SK-N-MC (cell line): ENCODE data around the gene STAG1.
"Not testable (repeated sequence)": the region's sequence is repeated elsewhere in the genome, so short reads cannot be mapped to it uniquely, and the experiment has no call there.

Source experiments
- DNase-seq: peaks from one replicate; pipeline ENCODE4 v3.0.0-alpha.2; 2011; ENCODE audit warnings: low read depth, low spot score
- H3K27ac ChIP-seq: fragments of 200-600 bp; sonication (generic); 2 replicates; pipeline ENCODE4 v1.5.1; 2016; ENCODE audit warnings: mixed run types
- H3K36me3 ChIP-seq: fragments of 200-600 bp; sonication (generic); 2 replicates; pipeline ENCODE4 v1.6.1; 2017; ENCODE audit warnings: antibody characterized with exemption, low read length, mixed read lengths; ENCODE audit not compliant: insufficient read depth
- H3K4me3 ChIP-seq: fragments of 200-600 bp; sonication (generic); 2 replicates; pipeline ENCODE4 v1.5.1; 2016
- H3K9ac ChIP-seq: fragments of 200-600 bp; sonication (generic); 2 replicates; pipeline ENCODE4 v1.8.0; 2017; ENCODE audit warnings: mixed run types, mixed read lengths; ENCODE audit not compliant: insufficient read length
- H3K9me3 ChIP-seq: fragments of 200-600 bp; sonication (generic); 2 replicates; pipeline ENCODE4 v1.6.1; 2017; ENCODE audit warnings: low read depth, mild to moderate bottlenecking, antibody characterized with exemption, low read length, moderate library complexity, mixed read lengths
- EZH2 ChIP-seq: fragments of 200-600 bp; sonication (generic); IDR thresholded peaks from one replicate; pipeline ENCODE4 v1.6.1; 2017; ENCODE audit warnings: antibody characterized with exemption
- FOXP2 ChIP-seq: optimal IDR thresholded peaks from 2 replicates; pipeline ENCODE3; 2011; ENCODE audit warnings: mild to moderate bottlenecking, moderate library complexity; ENCODE audit not compliant: insufficient read depth; ENCODE audit errors: extremely low read length, control extremely low read depth
- POLR2AphosphoS5 ChIP-seq: IDR thresholded peaks from 2 replicates; pipeline ENCODE4 v1.6.1; 2012; ENCODE audit warnings: mild to moderate bottlenecking, low read depth, low read length, borderline replicate concordance

STAG1 gene

DNA sequence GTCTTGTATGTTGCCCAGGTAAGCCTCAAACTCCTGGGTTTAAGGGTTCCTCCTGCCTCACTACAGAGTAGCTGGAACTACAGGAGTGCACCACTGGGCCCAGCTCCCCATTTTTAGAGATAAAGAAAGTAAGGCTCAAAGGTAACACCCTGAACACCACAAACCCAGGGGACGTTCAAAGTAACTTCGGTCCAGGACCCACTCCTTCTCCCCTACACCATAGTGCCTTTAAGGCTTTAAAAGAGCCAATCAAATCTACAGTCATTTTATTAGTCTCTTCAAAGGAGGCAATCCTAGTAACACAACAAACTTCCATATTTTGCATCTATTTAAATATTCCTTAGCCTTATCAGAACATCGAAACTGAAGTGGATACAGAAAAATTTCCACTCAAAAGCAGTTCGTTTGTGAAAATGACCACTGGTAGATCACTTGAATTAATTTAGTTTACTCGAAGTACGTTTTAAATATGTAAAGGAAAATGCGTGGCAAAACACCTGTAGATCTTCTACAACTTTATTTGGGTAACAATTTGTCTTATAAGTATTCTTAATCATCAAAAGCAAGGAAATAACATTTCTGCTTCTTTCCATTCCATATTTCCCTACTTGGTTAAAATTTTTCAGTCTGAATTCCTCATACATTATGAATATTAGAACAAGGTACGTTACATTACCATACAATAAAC lies 1.8 kb downstream of the STAG1 start:
- Histone ChIP-seq H3K4me3 (peak overlapping the region; percentile 94), H3K27ac (peak overlapping the region; percentile 87), H3K9ac (peak overlapping the region; percentile 86), H3K36me3 (peaks cover under 1% of the 10 kb centered on the region; the same call in 1 of the 2 replicates), H3K9me3 (no peaks in the 10 kb centered on the region)
- TF ChIP-seq FOXP2 = no peak
- no peak for TF ChIP-seq POLR2AphosphoS5
- DNase-seq = no peak

DNA sequence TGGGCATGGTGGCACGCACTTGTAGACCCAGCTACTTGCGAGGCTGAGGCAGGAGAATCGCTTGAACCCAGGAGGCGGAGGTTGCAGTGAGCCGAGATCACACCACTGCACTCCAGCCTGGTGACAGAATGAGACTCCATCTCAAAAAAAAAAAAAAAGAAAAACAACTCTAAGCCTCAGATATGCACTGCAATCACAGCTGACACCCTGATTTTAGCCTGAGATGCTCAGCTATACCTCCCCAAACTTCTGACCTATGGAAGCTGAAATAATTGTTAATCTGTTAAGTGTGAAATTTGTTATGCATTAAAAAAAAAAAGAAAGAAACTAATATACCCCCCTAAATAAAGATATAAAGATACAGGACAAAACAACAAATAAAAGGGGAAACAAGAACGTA lies 2.6 kb downstream of the STAG1 start:
- DNase-seq, H3K36me3 ChIP-seq, H3K9me3 ChIP-seq: not testable (repeated sequence)
- Histone ChIP-seq H3K9ac (peak overlapping the region; percentile 86), H3K4me3 (peak overlapping the region; percentile 94), H3K27ac (peak overlapping the region; percentile 87)

DNA sequence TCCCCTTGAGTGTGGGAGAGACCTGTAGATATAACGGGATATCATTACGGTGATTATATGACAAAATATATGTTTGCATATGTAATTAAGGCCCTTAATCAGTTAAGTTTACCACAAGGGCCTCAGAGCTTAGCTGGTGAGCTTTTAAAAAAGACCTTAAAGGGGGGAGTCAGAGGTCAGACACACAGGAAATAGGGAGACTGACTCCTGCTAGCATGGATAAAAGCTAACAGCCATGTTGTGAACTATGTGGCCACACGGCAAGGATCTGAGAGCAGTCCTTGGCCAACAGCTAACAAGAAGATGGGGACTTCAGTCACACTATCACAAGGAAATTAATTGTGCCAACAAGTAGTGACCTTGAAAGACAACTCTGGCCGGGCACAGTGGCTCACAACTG lies 3.1 kb downstream of the STAG1 start:
- DNase-seq = no peak
- Histone ChIP-seq H3K9ac (no peak overlapping the region), H3K27ac (peak overlapping the region; percentile 3; the same call in 1 of the 2 replicates), H3K4me3 (0 out of 2 replicates have a peak overlapping the region, but pooled peaks have one; percentile 1), H3K9me3 (no peaks in the 10 kb centered on the region), H3K36me3 (peaks cover 13% of the 10 kb centered on the region)
- TF ChIP-seq FOXP2 = no peak
- TF ChIP-seq EZH2 = no peak
- no peak for TF ChIP-seq POLR2AphosphoS5

DNA sequence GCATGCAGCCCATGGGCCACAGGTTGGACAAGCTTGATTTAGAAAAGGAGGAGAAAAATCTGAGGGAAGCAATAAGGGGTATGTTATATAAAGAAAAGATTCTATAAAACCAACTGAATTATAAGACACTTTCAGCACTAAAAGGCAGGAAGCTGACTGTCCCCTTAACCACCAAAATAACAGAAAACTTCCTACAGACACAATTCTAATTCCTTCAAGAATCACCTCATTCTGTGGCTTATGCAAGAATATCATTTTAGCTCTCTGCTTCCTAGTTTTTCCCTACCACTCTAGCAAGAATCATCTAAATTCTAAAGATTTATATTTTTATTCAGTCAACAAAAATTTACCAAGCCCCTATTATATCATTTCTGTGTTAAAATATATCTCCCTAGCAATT lies 6.3 kb downstream of the STAG1 start:
- no peak for TF ChIP-seq POLR2AphosphoS5
- no peak for TF ChIP-seq EZH2
- TF ChIP-seq FOXP2 = no peak
- Histone ChIP-seq H3K36me3 (peaks cover 25% of the 10 kb centered on the region), H3K9ac (no peak overlapping the region), H3K4me3 (no peak overlapping the region), H3K9me3 (0 out of 2 replicates have a peak, but pooled peaks cover 7% of the 10 kb centered on the region), H3K27ac (no peak overlapping the region)
- DNase-seq = no peak

DNA sequence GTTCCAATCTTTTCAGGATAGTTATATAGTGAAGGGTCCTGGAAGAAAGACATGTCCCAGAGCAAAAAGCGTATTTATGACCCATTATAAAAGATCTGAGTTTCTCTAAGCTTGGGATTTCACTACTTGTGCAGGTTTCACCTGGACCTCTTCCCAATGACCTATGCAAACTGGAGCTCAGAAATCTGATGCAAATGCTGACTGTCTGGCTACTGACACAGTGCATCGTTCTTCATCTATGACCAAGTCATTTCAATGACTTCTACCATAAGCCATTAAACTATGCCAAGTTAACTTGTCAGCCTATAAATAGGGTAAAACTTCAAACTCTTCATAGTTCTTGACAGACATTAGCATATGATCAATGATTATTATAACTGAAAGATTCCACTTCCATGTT lies 11.1 kb downstream of the STAG1 start:
- Histone ChIP-seq H3K4me3 (no peak overlapping the region), H3K27ac (no peak overlapping the region), H3K9me3 (0 out of 2 replicates have a peak, but pooled peaks cover 7% of the 10 kb centered on the region), H3K36me3 (peaks cover 32% of the 10 kb centered on the region), H3K9ac (no peak overlapping the region)
- no peak for DNase-seq
- TF ChIP-seq EZH2 (no peak), POLR2AphosphoS5 (no peak), FOXP2 (no peak)

DNA sequence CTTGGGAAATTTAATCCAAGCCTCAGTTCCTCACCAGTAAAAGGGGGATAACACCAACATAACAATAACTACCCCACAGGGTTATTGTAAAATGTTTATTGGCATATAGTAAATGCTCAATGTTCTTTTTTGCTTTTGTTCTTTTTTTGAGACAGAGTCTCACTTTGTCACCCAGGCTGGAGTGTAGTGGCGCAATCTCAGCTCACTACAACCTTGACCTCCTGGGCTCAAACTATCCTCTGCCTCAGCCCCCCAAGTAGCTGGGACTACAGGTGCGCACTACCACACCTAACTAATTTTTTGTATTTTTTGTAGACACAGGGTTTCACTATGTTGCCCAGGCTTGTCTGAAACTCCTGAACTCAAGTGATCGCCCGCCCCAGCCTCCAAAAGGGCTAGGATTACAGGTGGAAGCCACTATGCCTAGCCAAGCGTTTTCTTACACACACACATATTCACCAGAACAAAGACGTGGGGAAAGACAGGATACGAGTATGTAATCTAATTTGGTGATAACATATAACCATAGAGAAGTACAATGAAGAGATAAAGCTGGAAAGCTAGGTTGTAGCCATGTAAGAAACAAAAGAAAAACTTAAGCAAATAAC lies 11.7 kb downstream of the STAG1 start:
- DNase-seq = no peak
- no peak overlapping the region for H3K4me3 ChIP-seq
- H3K27ac ChIP-seq = no peak overlapping the region
- no peak overlapping the region for H3K9ac ChIP-seq
- H3K36me3 ChIP-seq = peaks cover 34% of the 10 kb centered on the region
- TF ChIP-seq EZH2 (no peak), FOXP2 (no peak), POLR2AphosphoS5 (no peak)
- 0 out of 2 replicates have a peak, but pooled peaks cover 7% of the 10 kb centered on the region for H3K9me3 ChIP-seq

DNA sequence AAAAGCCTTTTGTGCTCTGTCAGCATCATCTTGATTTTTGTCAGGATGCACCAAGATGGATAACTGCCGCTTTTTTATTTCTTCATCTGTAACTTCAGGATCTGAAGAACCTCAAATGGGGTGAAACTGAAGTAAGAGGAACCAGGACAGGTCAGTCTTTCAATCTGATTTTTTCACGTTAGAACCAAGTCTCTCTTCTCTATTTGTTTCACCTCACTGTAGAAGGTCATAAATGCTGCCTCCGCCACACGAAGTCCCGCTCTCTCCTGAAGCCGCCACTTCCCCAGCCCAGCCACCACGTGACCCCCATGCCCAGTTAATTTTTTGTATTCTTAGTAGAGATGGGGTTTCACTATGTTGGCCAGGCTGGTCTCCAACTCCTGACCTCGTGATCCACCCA lies 15.2 kb downstream of the STAG1 start:
- H3K4me3 ChIP-seq, H3K9me3 ChIP-seq, H3K9ac ChIP-seq, H3K27ac ChIP-seq, DNase-seq: not testable (repeated sequence)
- H3K36me3 ChIP-seq = peaks cover 12% of the 10 kb centered on the region

DNA sequence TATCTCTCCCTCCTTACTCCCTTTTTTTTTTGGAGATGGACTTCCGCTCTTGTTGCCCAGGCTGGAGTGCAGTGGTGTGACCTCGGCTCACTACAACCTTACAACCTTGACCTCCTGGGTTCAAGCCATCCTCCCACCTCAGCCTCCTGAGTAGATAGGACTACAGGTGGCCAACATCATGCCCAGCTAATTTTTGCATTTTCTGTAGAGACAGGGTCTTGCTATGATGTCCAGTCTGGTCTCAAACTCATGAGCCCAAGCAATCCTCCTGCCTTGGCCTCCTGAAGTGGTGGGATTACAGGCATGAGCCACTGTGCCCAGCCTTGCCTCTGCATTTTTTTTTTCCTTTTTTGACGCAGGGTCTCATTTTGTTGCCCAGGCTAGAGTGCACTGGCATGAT lies 17.1 kb downstream of the STAG1 start:
- Histone ChIP-seq H3K4me3 (no peak overlapping the region), H3K27ac (no peak overlapping the region), H3K9ac (no peak overlapping the region), H3K36me3 (0 out of 2 replicates have a peak, but pooled peaks cover 9% of the 10 kb centered on the region), H3K9me3 (no peaks in the 10 kb centered on the region)
- no peak for TF ChIP-seq FOXP2
- TF ChIP-seq EZH2 = no peak
- no peak for TF ChIP-seq POLR2AphosphoS5
- no peak for DNase-seq

DNA sequence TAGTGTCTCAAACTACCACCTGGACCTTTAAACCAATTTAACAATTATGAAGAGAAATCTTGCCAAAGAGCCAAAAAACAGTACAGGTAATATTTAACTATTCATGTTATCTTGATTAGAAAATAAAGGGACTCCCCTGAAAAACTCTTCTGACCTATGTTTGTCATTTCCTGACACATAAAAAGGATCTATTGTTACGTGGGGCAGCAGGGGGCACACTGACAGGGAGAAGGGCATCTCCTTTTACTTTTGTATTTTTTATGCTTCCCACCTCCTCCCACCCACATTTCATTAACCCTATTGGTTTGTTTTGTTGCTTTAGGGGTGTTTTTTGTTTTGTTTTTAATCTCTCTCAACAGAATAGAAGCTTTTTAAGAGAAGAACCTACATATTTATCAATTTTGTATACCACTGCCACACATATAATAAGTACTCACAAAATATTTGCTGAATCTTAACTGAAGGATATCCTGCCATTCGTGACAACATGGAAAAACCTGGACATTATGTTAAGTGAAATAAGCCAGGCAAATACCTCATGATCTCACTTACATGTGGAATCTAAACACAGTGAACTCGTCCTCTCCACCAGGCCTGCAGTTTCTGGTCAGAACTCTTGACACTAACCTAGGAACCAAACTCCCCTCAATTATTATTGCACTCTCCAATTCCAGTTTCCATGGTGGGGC lies 17.7 kb downstream of the STAG1 start:
- TF ChIP-seq FOXP2 = no peak
- TF ChIP-seq EZH2 = no peak
- TF ChIP-seq POLR2AphosphoS5 = no peak
- 0 out of 2 replicates have a peak, but pooled peaks cover 9% of the 10 kb centered on the region for H3K36me3 ChIP-seq
- no peak for DNase-seq
- H3K4me3 ChIP-seq = no peak overlapping the region
- no peak overlapping the region for H3K9ac ChIP-seq
- no peaks in the 10 kb centered on the region for H3K9me3 ChIP-seq
- H3K27ac ChIP-seq = no peak overlapping the region
